ENCODE measurements around the gene ABHD12.

The ABHD12 gene

GRCh38 chr20:25253606-25254275 lies 136.9 kb downstream of the ABHD12 start:
- no peak for DNase-seq

- no peak for DNase-seq
Observed at GRCh38 chr20:25252686-25253421, 137.8 kb downstream of the ABHD12 start.

- no peak for DNase-seq
Observed at GRCh38 chr20:25252230-25252651, 138.4 kb downstream of the ABHD12 start.

- no peak for DNase-seq
Observed at GRCh38 chr20:25251558-25251957, 139.1 kb downstream of the ABHD12 start.

GRCh38 chr20:25251019-25251418 lies 139.6 kb downstream of the ABHD12 start:
- DNase-seq, result no peak

GRCh38 chr20:25250508-25250907 lies 140.1 kb downstream of the ABHD12 start:
- no peak for DNase-seq

Data from AML-193 (cell line).